Activated T-helper 9 cell treated with anti-CD3 and anti-CD28 coated beads, Interleukin-2, amount 50 U/mL, for 16 hours (primary cell): ENCODE measurements around the gene BCAT1.
"Not testable (repeated sequence)": the region's sequence is repeated elsewhere in the genome, so short reads cannot be mapped to it uniquely, and the experiment has no call there.

Source experiments
- DNase-seq: peaks from one replicate; pipeline ENCODE4 v3.0.0-alpha.2; 2020; ENCODE audit warnings: low read depth

Gene BCAT1

DNA sequence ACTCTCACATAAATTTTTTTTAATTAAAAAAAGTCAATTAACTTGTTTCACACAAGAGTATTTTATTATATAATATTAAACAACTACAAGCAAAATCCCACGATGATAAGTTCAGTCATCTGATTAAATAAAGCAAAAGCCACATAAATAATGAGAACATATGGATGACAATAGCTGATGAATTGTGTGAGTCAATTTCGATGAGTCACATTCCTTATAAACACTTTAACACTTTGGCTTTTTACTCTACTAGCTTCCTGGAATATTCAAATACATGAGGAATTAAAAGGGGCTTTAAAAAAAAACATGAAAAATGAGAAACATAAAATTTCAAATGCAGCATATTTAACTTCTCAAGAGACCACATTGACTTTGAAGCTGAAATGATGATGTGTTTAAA lies 95.3 kb downstream of the BCAT1 start:
- DNase-seq, result no peak

DNA sequence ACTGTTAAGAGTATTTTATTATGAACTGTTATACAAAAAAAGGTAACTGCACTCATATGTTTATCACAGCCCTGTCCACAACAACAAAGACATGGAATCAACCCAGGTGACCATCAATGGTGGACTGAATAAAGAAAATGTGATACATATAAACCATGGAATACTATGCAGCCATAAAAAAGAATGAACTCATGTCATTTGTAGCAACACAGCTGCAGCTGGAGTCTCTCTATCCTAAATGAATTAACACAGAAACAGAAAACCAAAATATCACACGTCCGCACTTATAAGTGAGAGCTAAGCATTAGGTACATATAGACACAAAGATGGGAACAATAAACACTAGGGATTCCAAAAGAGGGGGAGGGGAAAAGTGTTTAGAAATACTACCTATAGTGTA lies 95.8 kb downstream of the BCAT1 start:
- DNase-seq, result no peak

DNA sequence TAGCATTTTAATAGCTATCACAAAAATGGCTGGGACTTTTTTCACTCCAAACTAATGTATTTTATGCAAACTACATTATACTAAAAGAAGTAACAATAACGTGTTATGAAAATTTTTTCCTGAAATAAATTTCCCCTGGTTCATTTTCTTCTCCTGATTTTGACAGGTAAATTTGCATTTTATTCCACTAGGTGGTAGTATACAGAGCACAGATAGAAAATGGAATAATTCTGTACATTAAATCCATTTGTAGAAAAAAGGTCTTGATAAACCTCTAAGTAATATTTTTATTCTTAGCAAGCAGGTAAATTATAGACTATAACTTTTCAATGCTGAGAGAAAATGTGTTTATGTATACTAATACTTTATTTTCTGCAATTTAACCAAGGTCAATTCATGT lies 96.5 kb downstream of the BCAT1 start:
- DNase-seq, result no peak

DNA sequence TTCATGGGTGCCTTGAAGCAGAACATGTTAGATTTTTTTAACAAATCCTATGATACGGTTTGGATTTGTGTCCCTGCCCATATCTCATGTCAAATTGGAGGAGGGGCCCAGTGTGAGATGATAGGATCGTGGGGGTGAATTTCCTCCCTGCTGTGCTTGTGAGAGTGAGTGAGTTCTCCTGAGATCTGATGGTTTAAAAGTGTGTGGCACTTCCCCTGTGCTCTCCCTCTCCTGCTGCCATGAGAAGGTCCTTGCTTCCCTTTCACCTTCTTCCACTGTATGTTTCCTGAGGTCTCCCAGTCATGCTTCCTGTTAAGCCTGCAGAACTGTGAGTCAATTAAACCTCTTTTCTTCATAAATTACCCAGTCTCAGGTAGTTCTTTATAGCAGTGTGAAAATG lies 97.0 kb downstream of the BCAT1 start:
- DNase-seq, result not testable (repeated sequence)

DNA sequence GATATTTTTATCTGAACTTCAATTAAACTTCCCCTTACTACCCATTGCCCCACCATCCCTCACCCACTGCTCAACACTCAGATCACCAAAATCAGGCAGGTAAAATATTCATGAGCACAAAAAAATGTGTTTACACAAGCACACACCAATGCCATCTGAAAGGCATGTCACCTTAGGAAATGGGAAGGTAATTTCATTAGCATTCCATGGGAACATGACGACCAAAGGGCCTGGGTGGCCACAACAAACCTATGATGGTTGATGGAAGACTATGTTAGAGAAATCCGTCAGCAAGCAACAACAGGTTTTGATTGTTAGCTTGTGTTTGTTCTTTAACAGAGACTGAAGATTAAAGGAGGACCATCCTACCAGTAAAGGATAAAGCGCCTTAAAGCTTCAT lies 97.6 kb downstream of the BCAT1 start:
- no peak for DNase-seq

DNA sequence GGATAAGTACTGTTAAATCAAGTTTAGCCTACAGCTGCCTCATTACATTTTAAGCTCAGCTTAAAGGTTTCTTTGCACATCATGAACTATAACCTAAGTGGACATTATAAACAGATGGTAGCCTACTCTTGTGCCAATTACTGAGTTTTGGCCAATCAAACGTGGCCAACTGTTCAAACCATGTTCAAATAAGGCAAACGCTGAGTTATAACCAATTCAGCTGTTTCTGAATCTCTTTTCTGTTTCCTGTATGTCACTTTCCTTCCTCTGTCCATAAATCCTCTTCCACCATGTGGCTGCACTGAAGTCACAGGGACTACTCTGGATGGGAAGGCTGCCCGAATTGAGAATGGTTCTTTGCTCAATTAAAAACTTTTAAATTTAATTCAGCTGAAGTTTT lies 98.4 kb downstream of the BCAT1 start:
- no peak for DNase-seq

DNA sequence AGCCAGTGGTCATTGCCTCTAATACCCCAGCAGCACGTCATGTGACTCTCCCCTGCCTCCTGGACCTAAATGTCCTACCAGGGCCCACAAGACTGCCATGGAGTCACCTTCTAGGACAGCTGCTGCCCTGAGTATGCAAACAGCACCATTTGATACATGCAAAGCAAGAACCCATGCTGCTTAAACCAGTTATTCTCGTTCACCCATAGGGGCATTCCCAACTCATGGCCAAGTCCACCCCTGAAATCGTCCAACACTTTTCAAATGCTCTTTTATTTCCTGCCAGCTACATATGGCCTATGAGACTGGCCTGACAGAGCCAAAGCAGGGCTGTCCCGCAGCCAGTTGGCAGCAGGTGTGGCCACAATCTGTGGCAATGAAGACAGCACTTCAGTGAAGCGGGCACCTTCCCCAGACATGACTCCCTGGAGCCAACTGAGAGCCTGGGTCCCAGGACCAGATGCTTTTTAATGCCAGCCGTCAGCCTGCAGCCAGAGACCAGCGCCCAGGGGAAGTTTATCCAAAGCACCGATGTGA lies 99.9 kb downstream of the BCAT1 start:
- DNase-seq, result no peak

DNA sequence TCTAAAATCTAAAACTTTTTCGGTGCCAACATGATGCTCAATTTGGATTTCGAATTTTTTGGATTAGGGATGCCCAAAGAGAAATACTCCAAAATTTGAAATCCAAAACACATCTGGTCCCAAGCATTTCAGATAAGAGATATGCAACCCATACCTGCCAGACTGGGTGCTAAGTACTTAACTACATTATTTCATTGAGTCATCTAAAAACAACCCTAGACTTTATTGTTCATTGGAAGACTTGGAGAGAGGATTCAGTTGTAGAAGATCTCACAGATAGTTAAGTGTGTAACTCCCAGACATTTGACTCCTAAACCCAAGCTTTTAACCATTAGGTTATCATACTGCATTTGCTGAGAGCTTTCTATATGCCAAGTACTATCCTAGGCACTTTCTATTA lies 102.2 kb downstream of the BCAT1 start:
- DNase-seq, result no peak

DNA sequence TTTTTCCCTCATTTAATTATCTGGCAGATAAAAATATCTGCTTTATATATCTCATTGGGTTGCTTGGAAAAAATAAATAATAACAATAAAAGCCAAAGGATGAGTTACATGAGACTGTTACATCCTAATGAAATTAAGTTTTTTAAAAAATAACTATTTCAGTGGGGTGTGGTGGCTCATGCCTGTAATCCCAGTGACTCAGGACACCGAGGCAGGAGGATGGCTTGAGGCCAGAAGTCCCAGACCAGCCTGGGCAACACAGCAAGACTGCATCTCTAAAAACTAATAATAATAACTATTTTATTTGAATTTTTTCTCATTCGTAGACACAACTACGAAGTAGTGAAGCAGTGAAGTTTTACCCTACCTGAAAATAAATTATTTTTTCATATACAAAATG lies 103.3 kb downstream of the BCAT1 start:
- DNase-seq, result no peak

DNA sequence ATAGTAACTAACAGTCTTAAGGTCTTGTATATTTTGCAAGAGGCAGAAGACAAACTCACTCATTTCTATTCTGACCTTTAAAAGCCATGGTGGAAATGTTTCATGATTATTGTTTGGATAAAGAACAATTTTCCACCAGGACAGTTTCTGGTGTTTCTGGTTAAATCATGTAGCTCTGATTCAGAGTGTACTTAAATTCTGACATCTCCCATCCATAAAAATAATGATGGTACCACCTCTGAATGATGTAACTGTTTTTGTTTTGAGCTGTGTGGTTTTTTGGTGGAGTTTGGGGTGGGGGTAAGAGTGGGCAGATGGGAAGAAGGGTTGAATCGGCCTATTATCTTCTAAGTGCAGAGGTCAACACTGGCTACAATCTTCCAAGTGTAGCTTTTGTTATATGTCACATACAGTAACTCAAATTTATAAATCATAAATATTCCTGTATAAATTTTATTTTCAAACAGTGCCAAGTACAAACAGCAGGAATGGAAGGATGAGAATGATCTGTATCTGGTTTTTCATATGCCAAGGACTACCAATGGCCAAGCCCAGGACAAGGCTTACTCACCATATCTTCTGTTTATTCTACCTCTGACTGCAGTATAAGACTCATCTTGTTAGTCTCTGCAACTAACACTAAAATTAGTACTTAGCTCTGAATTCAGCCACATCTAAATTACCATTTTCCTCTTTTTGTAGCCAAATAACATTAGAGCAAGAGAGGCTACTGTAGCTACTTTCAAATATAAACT lies 108.7 kb downstream of the BCAT1 start:
- DNase-seq, result no peak

DNA sequence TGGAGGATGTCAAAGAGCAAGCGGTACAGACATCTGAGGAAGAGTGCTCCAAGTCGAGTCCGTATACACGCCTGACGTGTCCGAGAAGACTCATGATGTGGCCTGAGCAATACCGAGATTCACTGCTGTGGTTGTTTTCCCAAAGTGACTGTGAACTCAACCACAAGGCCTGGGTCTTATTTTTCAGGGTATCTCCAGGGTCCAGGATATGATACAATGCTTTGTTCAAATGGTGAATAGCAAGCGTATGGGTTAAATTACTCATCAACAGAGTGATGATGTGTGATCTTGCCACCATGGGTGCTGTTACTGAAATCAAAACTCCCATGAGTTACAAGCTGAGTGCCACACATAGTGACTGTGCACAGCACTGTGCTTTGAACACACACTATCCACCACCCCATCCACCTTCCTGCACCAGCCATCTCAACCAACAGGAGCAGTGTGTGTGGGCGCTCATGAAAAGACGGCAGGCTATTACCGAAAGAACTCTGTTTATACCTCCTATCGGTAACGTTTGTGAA lies 109.6 kb downstream of the BCAT1 start:
- DNase-seq, result peak; percentile 51

DNA sequence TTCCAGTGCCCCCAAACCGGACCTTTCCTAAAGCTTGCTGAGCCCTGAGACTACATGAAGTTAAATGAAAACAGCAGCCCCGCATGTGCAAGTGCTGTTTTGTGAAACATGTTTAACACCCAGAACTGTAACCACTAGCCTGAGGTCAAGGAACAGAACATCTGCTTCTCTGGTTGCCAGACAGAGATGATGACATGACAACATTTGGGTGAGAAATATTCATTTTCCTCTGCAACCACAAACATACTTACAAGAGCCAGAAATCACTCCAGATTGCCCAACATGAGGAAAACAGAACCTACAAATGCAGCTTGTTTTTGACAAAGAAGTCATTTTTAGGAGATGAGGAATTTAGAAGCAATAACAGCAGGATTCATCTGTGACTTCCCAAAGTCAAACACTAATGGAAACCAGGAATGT lies 110.4 kb downstream of the BCAT1 start:
- no peak for DNase-seq

DNA sequence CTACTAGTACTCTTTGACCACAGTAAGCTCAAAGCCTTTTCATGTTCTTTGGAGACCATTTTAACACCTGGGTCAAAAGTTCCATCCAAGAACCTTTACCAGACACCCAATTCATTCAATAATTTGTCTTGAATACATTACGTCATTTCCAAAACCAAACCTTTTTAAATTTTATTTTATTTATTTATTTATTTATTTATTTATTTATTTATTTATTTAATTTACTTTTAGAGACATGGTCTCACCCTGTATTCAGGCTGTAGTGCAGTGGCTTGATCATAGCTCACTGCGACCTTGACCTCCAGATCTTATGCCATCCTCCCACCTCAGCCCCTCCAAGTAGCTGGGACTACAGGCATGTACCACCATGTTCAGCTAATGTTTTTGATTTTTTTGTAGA lies 113.5 kb downstream of the BCAT1 start:
- no peak for DNase-seq

DNA sequence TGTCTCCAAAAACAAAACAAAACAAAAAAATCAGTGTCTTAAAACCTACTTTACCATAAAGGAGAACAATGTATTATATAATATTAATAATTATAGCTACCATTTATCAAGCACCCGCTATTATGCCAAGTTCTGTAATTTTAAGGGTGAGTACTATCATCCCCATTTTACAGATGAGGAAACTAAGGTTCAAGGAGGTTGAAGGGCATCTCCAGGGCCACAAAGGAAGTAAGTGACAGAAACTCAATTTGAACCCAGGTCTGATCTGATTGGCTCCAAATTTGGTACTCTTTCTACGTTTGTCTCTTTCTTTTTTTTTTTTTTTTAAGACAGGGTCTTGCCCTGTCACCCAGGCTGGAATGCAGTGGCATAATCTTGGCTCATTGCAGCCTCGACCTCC lies 115.4 kb downstream of the BCAT1 start:
- DNase-seq, result no peak

DNA sequence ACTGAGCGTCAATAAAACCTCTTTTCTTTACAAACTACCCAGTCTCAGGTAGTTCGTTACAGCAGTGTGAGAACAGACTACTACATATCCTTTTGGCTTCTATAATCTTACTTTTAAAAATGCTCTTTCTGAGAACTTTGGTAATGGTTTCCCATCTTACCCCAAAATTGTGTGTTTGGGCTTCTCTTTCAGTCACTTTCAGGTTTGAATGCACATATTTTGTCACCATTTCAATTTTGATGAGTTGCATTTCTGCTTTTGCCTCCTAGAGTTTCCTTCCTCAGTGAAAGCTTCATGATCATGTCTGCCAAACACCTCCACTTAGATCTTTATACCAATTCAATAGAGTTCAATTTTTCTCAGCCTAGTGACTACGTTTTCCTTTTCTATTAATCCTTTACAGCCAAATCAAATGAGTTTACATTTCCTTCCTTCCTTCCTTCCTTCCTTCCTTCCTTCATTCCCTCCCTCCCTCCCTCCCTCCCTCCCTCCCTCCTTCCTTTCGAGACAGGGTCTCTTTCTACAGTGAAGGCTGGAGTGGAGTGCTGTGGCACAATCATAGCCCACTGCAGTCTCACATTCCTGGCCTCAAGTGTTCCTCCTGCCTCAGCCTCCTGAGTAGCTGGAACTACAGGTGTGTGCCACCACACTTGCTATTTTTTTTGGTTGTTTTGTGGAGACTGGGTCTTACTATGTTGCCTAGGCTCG lies 124.9 kb downstream of the BCAT1 start:
- no peak for DNase-seq

DNA sequence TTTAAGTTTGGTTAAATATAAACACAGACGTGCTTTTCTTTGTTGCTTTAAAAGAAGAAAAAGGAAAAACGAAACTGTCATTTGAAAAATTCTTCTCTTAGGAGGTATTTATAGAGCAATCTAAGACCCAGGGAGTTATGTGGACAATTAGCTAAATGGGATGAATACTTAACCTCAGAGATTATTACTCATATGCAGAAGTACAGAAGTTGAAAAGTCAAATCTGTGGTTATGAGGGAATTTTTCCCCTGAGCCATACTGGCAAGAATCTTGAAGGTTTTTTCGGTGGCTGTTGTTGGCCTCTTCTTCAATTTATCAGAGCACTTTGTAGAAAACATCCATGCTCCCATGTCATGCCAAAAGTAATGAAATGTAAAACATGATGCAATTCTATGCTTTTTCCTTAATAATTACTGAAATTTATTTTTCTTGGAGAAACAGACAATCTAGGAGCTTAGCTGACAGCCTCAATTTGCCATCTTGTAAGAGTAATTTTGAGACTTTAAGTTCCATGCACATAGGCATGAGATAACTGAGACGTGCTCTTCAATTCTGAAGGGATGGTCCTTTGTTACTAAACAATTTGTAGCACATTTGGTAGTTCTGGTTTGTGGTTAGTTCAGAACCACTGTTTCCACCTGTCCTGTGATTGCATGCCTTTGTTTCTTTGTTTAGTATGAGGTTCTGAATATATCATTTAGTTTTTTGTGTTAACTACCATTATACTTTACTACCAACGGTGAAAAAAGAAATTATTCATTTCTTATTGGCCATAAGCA lies 126.6 kb downstream of the BCAT1 start:
- no peak for DNase-seq

DNA sequence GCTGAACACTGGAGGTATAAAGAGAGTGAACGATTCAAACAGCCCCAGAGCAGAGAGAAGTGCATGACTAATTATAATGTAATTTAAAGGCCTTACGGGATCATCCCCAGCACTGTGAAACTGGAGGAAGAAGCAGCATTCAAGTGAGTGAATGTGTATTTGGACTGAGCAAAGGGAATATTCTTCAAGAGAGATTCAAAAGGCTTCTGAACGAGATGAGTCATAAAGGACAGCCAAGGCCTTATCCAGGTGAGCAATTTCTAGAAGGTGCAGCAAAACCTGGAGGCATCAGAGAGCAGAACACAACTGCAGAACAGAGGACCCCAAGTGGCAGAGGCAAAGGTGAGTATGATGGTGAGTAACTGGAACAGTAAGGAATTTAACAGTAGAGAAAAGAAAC lies 127.2 kb downstream of the BCAT1 start:
- DNase-seq, result no peak

DNA sequence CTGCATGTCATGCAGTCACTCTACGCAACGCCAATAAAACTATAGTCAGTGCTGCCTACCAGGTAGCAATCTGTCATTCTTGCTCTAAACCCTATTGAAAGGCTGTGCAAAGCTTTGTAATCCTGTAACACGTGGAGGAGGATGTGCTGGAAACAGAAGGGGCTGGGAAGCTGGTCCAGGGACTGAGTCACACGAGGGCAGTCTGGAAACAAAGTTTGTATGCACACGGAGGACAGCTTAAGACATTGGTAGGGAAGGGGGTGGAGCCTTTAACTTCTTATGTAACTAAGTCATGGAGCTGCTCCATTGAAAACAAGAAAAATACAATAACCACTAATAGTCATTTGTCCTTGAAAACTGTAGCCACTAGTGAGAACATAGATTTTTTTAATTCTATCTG lies 128.0 kb downstream of the BCAT1 start:
- DNase-seq, result no peak

DNA sequence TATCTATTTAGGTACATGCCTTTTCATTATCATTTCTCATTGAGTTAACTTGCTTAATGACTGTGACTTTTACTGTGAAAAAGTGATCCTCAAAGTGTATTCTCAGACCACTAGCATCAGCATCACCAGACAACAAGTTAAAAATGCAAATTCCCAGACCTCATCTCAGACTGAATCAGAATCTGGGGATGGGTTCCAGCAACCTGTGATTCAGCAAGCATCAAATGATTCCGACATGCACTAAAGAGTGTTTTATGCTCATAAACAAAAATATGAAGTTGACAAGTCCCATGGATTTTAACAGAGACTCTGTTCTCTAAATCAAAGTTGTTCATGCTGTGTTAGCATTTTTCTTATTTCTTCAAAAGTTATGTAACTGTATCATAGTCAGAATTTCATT lies 130.6 kb downstream of the BCAT1 start:
- DNase-seq, result no peak

DNA sequence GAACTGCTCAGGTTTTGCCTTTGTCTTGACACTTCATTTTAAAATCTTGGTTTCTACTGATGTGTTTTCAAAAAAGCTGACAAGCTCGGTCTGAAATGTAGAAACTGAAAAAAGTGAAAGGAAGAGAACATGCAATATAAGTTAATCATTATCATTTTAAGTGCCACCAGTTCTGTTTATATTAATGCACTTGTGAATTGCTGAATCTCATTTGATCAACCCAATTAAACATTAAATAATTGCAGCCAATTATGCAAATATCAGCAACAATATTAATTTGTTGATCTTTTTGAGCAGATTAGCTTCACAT lies 133.8 kb downstream of the BCAT1 start:
- no peak for DNase-seq

DNA sequence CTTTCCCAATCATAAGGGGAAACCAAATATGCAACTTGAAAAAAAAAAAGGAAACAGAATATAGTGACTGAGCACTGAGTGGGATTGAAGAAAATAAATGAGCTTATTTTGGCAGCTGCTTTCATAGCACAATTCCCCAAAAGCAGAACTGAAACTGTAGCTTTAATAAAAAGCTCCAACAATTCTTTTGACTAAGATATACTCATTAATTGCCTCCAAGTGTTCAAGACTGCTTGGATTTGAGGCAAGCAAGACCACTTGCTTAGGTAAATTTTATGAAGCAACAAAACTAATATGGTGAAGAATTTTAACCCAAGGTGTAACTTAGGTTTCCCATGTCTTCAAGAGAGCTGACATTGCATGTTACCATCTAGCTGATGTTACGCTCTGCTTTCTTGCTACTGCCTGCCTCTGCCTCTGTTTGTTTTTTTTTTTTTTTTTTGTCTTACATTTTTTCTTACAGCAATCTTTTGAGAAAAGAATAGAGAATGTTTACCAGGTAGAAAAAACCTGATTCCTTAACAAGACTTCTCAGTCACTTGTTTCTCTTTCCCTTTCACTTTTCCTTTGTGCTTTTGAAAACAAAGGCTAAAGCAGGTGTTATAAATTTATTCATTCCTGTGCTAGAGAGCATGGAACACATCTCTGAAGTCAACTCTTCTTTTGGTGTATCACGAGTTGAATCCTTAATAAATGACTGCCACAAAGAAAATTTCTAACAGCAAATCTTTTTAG lies 134.4 kb downstream of the BCAT1 start:
- no peak for DNase-seq

DNA sequence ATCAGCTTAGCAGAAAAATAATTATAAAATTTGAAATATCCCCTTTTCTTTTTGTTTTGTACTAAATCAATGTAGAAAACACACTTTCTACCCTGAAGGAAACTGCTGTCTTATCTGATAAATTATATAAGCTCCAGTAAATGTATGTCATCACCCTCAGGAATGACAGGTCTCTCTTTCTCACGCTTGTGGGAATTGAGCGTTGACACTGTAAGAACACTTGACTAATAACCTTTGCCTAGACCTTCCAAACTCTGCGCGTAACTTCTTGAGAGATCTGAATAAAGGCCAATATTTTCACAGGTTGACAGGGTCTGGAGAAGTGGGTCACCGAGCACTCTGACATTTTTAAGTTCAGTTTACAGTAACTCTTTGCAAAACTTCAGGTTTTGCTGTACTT lies 138.5 kb downstream of the BCAT1 start:
- DNase-seq, result no peak
